ENCODE data around the gene ARMH1. TPM values are rescaled to one million over a fixed set of nuclear protein-coding genes. Genes with fewer than 3 reads are reported as not detected.

The ARMH1 gene
- total RNA-seq, 4 donors from 2014 or later = 0.40 to 2.5 (median 0.96) TPM; not detected in 1

DNA sequence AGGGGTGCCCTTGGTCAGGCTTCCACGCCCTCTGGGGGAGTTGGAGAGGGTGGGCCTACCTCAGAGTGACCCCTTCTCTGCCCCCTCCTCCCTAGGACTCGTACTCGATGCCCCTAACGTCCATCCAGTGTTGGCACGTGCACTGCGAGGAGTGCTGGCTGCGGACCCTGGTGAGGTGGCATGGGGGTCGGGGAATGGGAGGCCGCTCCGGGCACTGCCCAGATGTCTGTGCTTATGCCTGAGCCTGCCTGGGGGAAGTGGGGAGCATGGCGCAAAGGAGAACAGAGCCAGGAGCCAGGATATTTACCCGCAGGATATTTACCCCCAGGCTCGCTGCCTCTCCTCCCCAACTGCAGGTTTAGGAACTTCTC, 24.7 kb upstream of the ARMH1 start:
- H3K4me3 ChIP-seq = no peak overlapping the region
- H3K4me1 ChIP-seq = peaks cover 0 to 22% (median 7%) of the 10 kb centered on the region in 4 donors
- peak overlapping the region in 2 of 4 donors; percentile 22 to 32 for H3K27ac ChIP-seq
- no peak for TF ChIP-seq EP300 (IDR thresholded peaks at IDR 0.05; ENCODE audit: low read depth)
- TF ChIP-seq CTCF (IDR thresholded peaks at IDR 0.05) = no peak
- TF ChIP-seq POLR2A (IDR thresholded peaks at IDR 0.05) = no peak
- TF ChIP-seq POLR2AphosphoS5 (IDR thresholded peaks at IDR 0.05) = no peak
- intact Hi-C loops (cut with DNase I; ENCODE audit: low total_unique reads) (no loop called here), in situ Hi-C loops (cut with MboI; ENCODE audit: low pct_ligation_motif_present in 1 of 4, low pct_unique_long_range_greater_than_20kb in 1 of 4, low sequenced_read_pairs in 3 of 4) (loop anchor here in 1 of 4 donors (5.0 kb wide), 2 partner anchors 42 to 277 kb away; no protein-coding TSS in a partner anchor)
- no peaks in the 10 kb centered on the region for H3K27me3 ChIP-seq
- 89% methylated on average over 13 of the region's 13 CpGs; no CpG with 5 or more reads in 1 of the 2 donors for WGBS, 2 donors (ENCODE audit: low coverage in 1 of 2)
- H3K9me3 ChIP-seq = no peaks in the 10 kb centered on the region
- H3K36me3 ChIP-seq = peaks cover 0 to 17% (median 2%) of the 10 kb centered on the region in 4 donors
- DNase-seq = no peak

- no peaks in the 10 kb centered on the region for H3K9me3 ChIP-seq
- peaks cover 0 to 17% (median 2%) of the 10 kb centered on the region in 4 donors for H3K36me3 ChIP-seq
- H3K4me3 ChIP-seq = no peak overlapping the region
- H3K4me1 ChIP-seq = peaks cover 0 to 17% (median 3%) of the 10 kb centered on the region in 4 donors
- WGBS, 2 donors (ENCODE audit: low coverage in 1 of 2) = 80% methylated on average over 23 of the region's 23 CpGs; no CpG with 5 or more reads in 1 of the 2 donors
- H3K27ac ChIP-seq = peak overlapping the region in 2 of 4 donors; percentile 22 to 32
- in situ Hi-C loops (cut with MboI; ENCODE audit: low pct_ligation_motif_present in 1 of 4, low pct_unique_long_range_greater_than_20kb in 1 of 4, low sequenced_read_pairs in 3 of 4) (loop anchor here in 1 of 4 donors (5.0 kb wide), 2 partner anchors 43 to 278 kb away; no protein-coding TSS in a partner anchor), intact Hi-C loops (cut with DNase I; ENCODE audit: low total_unique reads) (no loop called here)
- H3K27me3 ChIP-seq = no peaks in the 10 kb centered on the region
- DNase-seq = no peak
- TF ChIP-seq EP300 (IDR thresholded peaks at IDR 0.05; ENCODE audit: low read depth) = no peak
- TF ChIP-seq POLR2AphosphoS5 (IDR thresholded peaks at IDR 0.05) = no peak
- TF ChIP-seq POLR2A (IDR thresholded peaks at IDR 0.05) = no peak
- no peak for TF ChIP-seq CTCF (IDR thresholded peaks at IDR 0.05)
Observed at GRCh38 chr1:44650159-44650831, 24.2 kb upstream of the ARMH1 start.

DNA sequence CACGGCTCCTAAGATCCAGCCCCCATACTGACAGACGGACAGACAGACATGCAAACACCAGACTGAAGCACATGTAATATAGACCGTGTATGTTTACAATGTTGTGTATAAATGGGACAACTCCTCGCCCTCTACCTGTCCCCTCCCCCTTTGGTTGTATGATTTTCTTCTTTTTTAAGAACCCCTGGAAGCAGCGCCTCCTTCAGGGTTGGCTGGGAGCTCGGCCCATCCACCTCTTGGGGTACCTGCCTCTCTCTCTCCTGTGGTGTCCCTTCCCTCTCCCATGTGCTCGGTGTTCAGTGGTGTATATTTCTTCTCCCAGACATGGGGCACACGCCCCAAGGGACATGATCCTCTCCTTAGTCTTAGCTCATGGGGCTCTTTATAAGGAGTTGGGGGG, 23.4 kb upstream of the ARMH1 start:
- Histone ChIP-seq H3K36me3 (peaks cover 0 to 17% (median 2%) of the 10 kb centered on the region in 4 donors), H3K27me3 (no peaks in the 10 kb centered on the region), H3K27ac (no peak overlapping the region), H3K9me3 (no peaks in the 10 kb centered on the region), H3K4me3 (no peak overlapping the region), H3K4me1 (peaks cover 0 to 9% (median 1%) of the 10 kb centered on the region in 4 donors)
- 77 to 90% methylated on average over 4 to 8 of the region's 8 CpGs for WGBS, 2 donors (ENCODE audit: low coverage in 1 of 2)
- intact Hi-C loops (cut with DNase I; ENCODE audit: low total_unique reads) (no loop called here), in situ Hi-C loops (cut with MboI; ENCODE audit: low pct_ligation_motif_present in 1 of 4, low pct_unique_long_range_greater_than_20kb in 1 of 4, low sequenced_read_pairs in 3 of 4) (loop anchor here in 1 of 4 donors (5.0 kb wide), 2 partner anchors 44 to 279 kb away; no protein-coding TSS in a partner anchor)
- TF ChIP-seq CTCF (IDR thresholded peaks at IDR 0.05) (no peak), POLR2A (IDR thresholded peaks at IDR 0.05) (no peak), EP300 (IDR thresholded peaks at IDR 0.05; ENCODE audit: low read depth) (no peak), POLR2AphosphoS5 (IDR thresholded peaks at IDR 0.05) (no peak)
- DNase-seq = no peak

GRCh38 chr1:44652445-44653106, 21.9 kb upstream of the ARMH1 start:
- Histone ChIP-seq H3K27me3 (no peaks in the 10 kb centered on the region), H3K4me3 (no peak overlapping the region), H3K4me1 (no peaks in the 10 kb centered on the region), H3K36me3 (peaks cover 0 to 17% (median 2%) of the 10 kb centered on the region in 4 donors), H3K9me3 (no peaks in the 10 kb centered on the region), H3K27ac (peak overlapping the region in 1 of 4 donors; percentile 34)
- 38 to 75% methylated on average over 2 to 7 of the region's 7 CpGs for WGBS, 2 donors (ENCODE audit: low coverage in 1 of 2)
- TF ChIP-seq EP300 (IDR thresholded peaks at IDR 0.05; ENCODE audit: low read depth) (no peak), CTCF (IDR thresholded peaks at IDR 0.05) (peak; percentile 90 to 95 (median 93))
- DNase-seq = peak; percentile 83
- intact Hi-C loops (cut with DNase I; ENCODE audit: low total_unique reads) = loop anchor here (2.0 kb wide), 1 partner anchor 44 kb away; no protein-coding TSS in a partner anchor
- in situ Hi-C loops (cut with MboI; ENCODE audit: low pct_ligation_motif_present in 1 of 4, low pct_unique_long_range_greater_than_20kb in 1 of 4, low sequenced_read_pairs in 3 of 4) = loop anchor here in 1 of 4 donors (5.0 kb wide), 2 partner anchors 45 to 280 kb away; no protein-coding TSS in a partner anchor

Data from transverse colon (tissue), 4 donors.